ENCODE measurements around the gene LRRC74A. TPM values are rescaled to one million over a fixed set of nuclear protein-coding genes. Genes with fewer than 3 reads are reported as not detected.

Gene LRRC74A
- total RNA-seq, 6 experiments from 2014 or later, result not detected

DNA sequence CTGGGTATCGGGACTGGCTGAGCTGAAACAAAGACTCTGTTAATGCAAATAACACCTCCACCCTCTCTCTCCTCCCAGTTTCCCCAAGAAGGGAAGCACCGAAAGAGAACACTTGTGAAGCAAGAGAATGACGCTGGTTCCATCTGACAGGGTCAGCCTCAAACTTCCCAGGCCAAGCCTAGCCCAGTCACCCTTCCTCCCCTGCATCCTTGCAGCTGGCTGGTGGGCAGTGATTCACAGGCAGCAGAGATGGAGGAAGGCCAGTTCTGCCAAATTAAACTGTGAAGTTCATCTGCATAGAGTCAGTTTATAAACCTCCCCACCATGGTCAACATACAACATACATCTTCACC, 2.8 kb downstream of the LRRC74A start:
- no peak for ATAC-seq
- H3K27ac ChIP-seq, result no peak overlapping the region
- H3K9me3 ChIP-seq, result no peaks in the 10 kb centered on the region
- H3K4me3 ChIP-seq, result no peak overlapping the region
- 54% methylated on average over 3 of the region's 3 CpGs for WGBS (ENCODE audit: insufficient coverage, low coverage, low lambda C conversion rate, missing lambda C conversion rate)
- TF ChIP-seq, protein P1, sequence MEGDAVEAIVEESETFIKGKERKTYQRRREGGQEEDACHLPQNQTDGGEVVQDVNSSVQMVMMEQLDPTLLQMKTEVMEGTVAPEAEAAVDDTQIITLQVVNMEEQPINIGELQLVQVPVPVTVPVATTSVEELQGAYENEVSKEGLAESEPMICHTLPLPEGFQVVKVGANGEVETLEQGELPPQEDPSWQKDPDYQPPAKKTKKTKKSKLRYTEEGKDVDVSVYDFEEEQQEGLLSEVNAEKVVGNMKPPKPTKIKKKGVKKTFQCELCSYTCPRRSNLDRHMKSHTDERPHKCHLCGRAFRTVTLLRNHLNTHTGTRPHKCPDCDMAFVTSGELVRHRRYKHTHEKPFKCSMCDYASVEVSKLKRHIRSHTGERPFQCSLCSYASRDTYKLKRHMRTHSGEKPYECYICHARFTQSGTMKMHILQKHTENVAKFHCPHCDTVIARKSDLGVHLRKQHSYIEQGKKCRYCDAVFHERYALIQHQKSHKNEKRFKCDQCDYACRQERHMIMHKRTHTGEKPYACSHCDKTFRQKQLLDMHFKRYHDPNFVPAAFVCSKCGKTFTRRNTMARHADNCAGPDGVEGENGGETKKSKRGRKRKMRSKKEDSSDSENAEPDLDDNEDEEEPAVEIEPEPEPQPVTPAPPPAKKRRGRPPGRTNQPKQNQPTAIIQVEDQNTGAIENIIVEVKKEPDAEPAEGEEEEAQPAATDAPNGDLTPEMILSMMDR (IDR thresholded peaks at IDR 0.05), result no peak
- no peak for TF ChIP-seq POLR2A (IDR thresholded peaks at IDR 0.05)
- intact Hi-C loops (cut with DNase I), result no loop called here
- peaks cover 0 to 34% (median 12%) of the 10 kb centered on the region in 4 donors for H3K4me1 ChIP-seq
- H3K27me3 ChIP-seq, result no peaks in the 10 kb centered on the region
- H3K36me3 ChIP-seq, result no peaks in the 10 kb centered on the region
- DNase-seq, result no peak

DNA sequence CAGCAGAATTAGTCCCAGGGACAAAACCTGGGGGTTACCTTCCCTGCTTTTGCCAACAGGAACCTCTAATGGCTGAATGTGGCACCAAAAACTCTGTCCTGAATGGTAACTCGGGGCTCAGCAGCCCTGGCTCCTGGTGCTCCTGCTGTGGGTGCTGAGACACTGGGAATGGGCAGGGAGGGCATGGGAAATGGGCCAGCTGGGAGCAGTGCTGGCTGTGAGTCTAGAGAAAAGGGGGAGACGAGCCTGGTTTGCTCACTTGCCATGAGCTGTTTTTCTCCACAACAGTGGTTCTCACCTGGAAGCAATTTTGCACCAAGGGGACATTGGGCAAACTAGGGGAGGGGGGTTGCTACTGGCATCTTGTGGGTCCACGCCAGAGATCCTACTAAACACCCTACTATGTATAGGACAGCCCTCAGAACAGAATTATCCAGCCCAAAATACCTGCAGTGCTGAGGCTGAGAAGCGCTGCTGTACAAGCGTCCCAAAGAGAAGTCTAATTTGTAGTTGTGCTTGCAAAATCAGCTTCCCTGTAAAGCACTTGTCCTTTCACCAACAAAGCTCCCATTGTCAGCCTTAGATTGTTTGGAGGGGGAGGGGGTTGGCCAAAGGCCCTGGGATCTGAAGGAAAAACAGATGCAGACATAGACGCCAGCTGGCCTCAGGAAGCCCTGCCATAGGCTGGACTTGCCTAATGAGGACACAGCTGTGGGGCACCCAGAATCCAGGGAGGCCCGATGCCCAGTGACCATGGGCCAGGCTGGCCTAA, 3.6 kb downstream of the LRRC74A start:
- Histone ChIP-seq H3K27me3 (no peaks in the 10 kb centered on the region), H3K27ac (no peak overlapping the region), H3K9me3 (no peaks in the 10 kb centered on the region), H3K36me3 (no peaks in the 10 kb centered on the region), H3K4me3 (no peak overlapping the region), H3K4me1 (peaks cover 0 to 42% (median 16%) of the 10 kb centered on the region in 4 donors)
- DNase-seq (no peak), ATAC-seq (no peak)
- TF ChIP-seq POLR2A (IDR thresholded peaks at IDR 0.05), result no peak
- TF ChIP-seq, protein P1 (IDR thresholded peaks at IDR 0.05), result no peak
- intact Hi-C loops (cut with DNase I), result no loop called here
- WGBS (ENCODE audit: insufficient coverage, low coverage, low lambda C conversion rate, missing lambda C conversion rate), result 59% methylated on average over 7 of the region's 7 CpGs

GRCh38 chr14:76830556-76830955, 4.3 kb downstream of the LRRC74A start:
- Histone ChIP-seq H3K27ac (no peak overlapping the region), H3K27me3 (no peaks in the 10 kb centered on the region), H3K9me3 (no peaks in the 10 kb centered on the region), H3K36me3 (no peaks in the 10 kb centered on the region), H3K4me1 (peaks cover 0 to 46% (median 18%) of the 10 kb centered on the region in 4 donors), H3K4me3 (no peak overlapping the region)
- 85% methylated on average over 4 of the region's 4 CpGs for WGBS (ENCODE audit: insufficient coverage, low coverage, low lambda C conversion rate, missing lambda C conversion rate)
- DNase-seq, result no peak
- intact Hi-C loops (cut with DNase I), result no loop called here
- ATAC-seq, result no peak
- TF ChIP-seq, protein P1 (IDR thresholded peaks at IDR 0.05), result no peak
- no peak for TF ChIP-seq POLR2A (IDR thresholded peaks at IDR 0.05)

- intact Hi-C loops (cut with DNase I), result no loop called here
Observed at GRCh38 chr14:76832503-76832988, 6.3 kb downstream of the LRRC74A start.

More at GRCh38 chr14:76832503-76832988, 6.3 kb downstream of the LRRC74A start:
- no peaks in the 10 kb centered on the region for H3K9me3 ChIP-seq
- ATAC-seq (peak; percentile 83 to 94 (median 88)), DNase-seq (peak; percentile 47 to 79 (median 69))
- peaks cover 0 to 46% (median 18%) of the 10 kb centered on the region in 4 donors for H3K4me1 ChIP-seq
- H3K4me3 ChIP-seq, result no peak overlapping the region
- TF ChIP-seq, protein P1 (IDR thresholded peaks at IDR 0.05), result no peak
- no peak for TF ChIP-seq POLR2A (IDR thresholded peaks at IDR 0.05)
- H3K27me3 ChIP-seq, result no peaks in the 10 kb centered on the region
- 0% methylated on average over 1 of the region's 1 CpG for WGBS (ENCODE audit: insufficient coverage, low coverage, low lambda C conversion rate, missing lambda C conversion rate)
- H3K36me3 ChIP-seq, result no peaks in the 10 kb centered on the region
- peak overlapping the region; percentile 74 to 81 (median 76) for H3K27ac ChIP-seq

Measured in right lobe of liver (tissue), 6 donors.